Measurements from ENCODE around the gene TAOK3. TPM values are rescaled to one million over a fixed set of nuclear protein-coding genes. Genes with fewer than 3 reads are reported as not detected.
"Not testable (repeated sequence)": the region's sequence is repeated elsewhere in the genome, so short reads cannot be mapped to it uniquely, and the experiment has no call there.

The TAOK3 gene
- total RNA-seq, 2 donors from 2014 or later: 51.2 to 71.5 TPM

DNA sequence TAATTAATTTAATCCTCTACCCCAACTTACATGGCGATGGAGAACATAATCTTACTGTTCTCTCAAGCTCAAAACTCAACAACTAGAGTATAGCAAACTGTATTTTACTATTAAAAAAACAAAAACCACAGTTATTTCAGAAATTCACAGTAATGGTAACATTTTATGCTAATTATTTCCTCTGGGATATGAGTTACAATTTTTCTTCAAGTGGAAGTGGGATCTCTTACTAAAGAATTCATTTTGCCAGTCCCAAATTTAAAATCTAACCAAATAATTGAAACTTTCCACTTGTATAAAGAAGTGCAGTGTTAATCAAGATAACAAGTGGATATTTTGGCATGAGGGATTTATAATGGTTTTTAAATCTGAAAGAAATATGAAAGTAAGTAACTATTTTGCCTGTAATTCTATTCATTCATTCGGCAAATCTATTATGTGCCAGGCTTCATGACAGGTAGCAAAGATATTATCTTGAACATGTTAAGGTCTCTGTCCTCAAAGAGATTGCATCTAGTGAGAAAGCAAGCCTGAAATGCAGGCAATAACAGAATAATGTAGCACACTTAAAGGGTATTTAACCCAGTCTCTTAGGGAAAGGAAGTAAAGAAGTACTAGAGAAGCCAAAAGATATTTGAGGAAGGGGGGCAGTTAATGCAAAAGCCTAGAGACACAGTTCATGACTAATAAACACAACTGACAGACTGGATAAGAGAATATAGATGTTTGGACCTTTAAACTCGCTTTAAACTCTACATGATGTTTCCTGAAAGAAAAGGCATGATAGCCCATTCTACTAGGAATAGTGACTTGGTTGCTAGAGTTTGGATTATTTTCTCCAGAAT is 44.0 kb downstream of the TAOK3 start:
- Mint-ChIP-seq H3K27ac (no peak overlapping the region), H3K36me3 (peaks cover 0 to 17% of the 10 kb centered on the region in 2 donors), H3K9me3 (peaks cover 0 to 5% of the 10 kb centered on the region in 2 donors)
- ATAC-seq (no peak), DNase-seq (ENCODE audit: low spot score in 2 of 2) (no peak)

- H3K27ac Mint-ChIP-seq: no peak overlapping the region
- peaks cover 0 to 7% of the 10 kb centered on the region in 2 donors for H3K36me3 Mint-ChIP-seq
- no peaks in the 10 kb centered on the region for H3K9me3 Mint-ChIP-seq
- ATAC-seq (no peak), DNase-seq (ENCODE audit: low spot score in 2 of 2) (no peak)
These were observed 45.3 kb downstream of the TAOK3 start for GRCh38 chr12:118327391-118327790.

- ATAC-seq: no peak
- H3K9me3 Mint-ChIP-seq: no peaks in the 10 kb centered on the region
These were observed 45.7 kb downstream of the TAOK3 start for GRCh38 chr12:118326991-118327390.

GRCh38 chr12:118325081-118325480 is 47.6 kb downstream of the TAOK3 start:
- ATAC-seq: no peak
- H3K27ac Mint-ChIP-seq: no peak overlapping the region
- DNase-seq (ENCODE audit: low spot score in 2 of 2): no peak
- H3K36me3 Mint-ChIP-seq: no peaks in the 10 kb centered on the region
- no peaks in the 10 kb centered on the region for H3K9me3 Mint-ChIP-seq

More at GRCh38 chr12:118326991-118327390, 45.7 kb downstream of the TAOK3 start:
- DNase-seq (ENCODE audit: low spot score in 2 of 2): no peak
- peaks cover 0 to 7% of the 10 kb centered on the region in 2 donors for H3K36me3 Mint-ChIP-seq
- no peak overlapping the region for H3K27ac Mint-ChIP-seq

DNA sequence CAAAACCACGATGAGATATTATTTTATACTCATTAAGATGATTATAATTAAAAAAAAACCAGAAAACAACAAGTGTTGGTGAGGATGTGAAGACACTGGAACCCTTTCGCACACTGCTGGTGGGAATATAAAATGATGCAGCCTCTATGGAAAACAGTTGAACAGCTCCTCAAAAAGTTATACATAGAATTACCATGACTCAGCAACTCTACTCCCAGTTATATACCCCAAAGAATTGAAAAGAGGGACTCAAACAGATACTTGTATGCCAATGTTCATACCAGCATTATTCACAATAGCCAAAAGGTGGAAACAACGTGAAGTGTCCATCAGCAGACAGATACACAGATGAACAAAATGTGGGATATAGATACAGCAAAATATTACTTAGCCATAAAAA is 53.1 kb downstream of the TAOK3 start:
- no peaks in the 10 kb centered on the region for H3K9me3 Mint-ChIP-seq
- DNase-seq (ENCODE audit: low spot score in 2 of 2) (no peak), ATAC-seq (no peak)
- peaks cover 7 to 23% of the 10 kb centered on the region in 2 donors for H3K36me3 Mint-ChIP-seq
- H3K27ac Mint-ChIP-seq: no peak overlapping the region

- no peaks in the 10 kb centered on the region for H3K9me3 Mint-ChIP-seq
- H3K36me3 Mint-ChIP-seq: peaks cover 7 to 23% of the 10 kb centered on the region in 2 donors
- DNase-seq (ENCODE audit: low spot score in 2 of 2) (no peak), ATAC-seq (no peak)
- H3K27ac Mint-ChIP-seq: no peak overlapping the region
These were observed 54.0 kb downstream of the TAOK3 start for GRCh38 chr12:118318744-118319143.

- Mint-ChIP-seq H3K36me3 (peaks cover 7 to 23% of the 10 kb centered on the region in 2 donors), H3K27ac (no peak overlapping the region), H3K9me3 (no peaks in the 10 kb centered on the region)
- DNase-seq (ENCODE audit: low spot score in 2 of 2) (no peak), ATAC-seq (no peak)
These were observed 55.0 kb downstream of the TAOK3 start for GRCh38 chr12:118317729-118318128.

DNA sequence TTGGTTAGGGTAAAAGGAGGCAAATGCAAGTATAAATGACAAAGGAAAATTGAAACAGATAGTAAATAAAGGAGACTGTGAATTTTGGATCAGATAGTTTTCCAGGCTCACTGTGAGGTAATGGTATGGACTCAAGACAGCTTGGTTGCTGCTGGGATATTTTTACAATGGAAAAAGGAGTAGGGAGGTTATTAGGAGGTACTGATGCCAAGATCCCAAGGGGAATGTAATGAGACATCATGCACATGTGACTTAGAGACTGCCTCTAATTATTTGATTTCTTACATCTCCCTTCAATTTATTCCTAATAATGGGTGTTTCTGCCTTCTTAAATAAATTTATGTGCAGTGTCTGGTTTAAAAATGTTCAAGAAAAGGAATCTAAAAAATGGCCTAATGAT is 56.9 kb downstream of the TAOK3 start:
- no peaks in the 10 kb centered on the region for H3K9me3 Mint-ChIP-seq
- ATAC-seq (no peak), DNase-seq (ENCODE audit: low spot score in 2 of 2) (no peak)
- H3K27ac Mint-ChIP-seq: no peak overlapping the region
- peaks cover 7 to 23% of the 10 kb centered on the region in 2 donors for H3K36me3 Mint-ChIP-seq

GRCh38 chr12:118312578-118312977 is 60.1 kb downstream of the TAOK3 start:
- DNase-seq (ENCODE audit: low spot score in 2 of 2): no peak
- peaks cover 0 to 15% of the 10 kb centered on the region in 2 donors for H3K36me3 Mint-ChIP-seq
- no peaks in the 10 kb centered on the region for H3K9me3 Mint-ChIP-seq
- H3K27ac Mint-ChIP-seq: peak overlapping the region in 1 of 2 donors; percentile 6
- ATAC-seq: peak; percentile 46 to 84

DNA sequence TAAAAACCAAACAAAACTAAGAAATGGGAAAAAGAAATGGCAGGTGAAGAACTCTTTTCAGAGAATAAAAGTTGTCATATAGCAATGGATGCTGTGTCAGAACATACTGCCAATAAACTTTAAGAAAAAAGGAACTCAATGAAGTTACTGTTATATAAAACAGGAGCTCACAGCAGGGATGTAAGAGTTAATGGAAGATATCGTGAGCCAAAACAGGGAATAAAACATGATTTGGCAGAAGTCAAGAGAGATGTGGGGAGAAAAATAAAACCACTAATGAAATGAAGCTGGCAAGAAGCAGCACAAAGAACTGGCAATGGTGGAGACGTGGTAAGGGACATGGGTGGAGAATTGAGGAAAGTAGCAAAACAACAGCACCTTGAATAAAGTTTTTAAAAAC is 61.0 kb downstream of the TAOK3 start:
- Mint-ChIP-seq H3K27ac (no peak overlapping the region), H3K9me3 (no peaks in the 10 kb centered on the region), H3K36me3 (peaks cover 0 to 12% of the 10 kb centered on the region in 2 donors)
- DNase-seq (ENCODE audit: low spot score in 2 of 2) (no peak), ATAC-seq (no peak)

DNA sequence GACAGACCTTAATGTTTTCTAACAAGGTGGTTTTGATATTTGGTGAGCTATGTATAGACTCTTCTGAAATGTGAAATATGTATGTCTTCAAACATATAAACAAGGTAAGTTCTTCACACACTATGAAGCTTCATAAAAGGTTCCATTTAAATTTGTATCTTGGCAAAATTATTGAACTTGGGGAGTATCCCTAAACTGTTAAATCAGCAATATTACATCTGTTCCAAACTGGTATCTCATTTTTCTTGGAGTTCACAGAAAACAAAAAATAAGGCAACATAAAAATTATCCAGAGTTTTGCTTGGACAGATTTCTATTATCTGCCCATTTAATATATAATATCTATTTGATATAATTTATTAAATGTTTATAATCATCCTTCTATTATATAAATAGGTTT is 62.4 kb downstream of the TAOK3 start:
- no peak for DNase-seq (ENCODE audit: low spot score in 2 of 2)
- no peak for ATAC-seq
- Mint-ChIP-seq H3K36me3 (peaks cover 0 to 11% of the 10 kb centered on the region in 2 donors), H3K9me3 (no peaks in the 10 kb centered on the region), H3K27ac (no peak overlapping the region)

GRCh38 chr12:118308006-118308405 is 64.7 kb downstream of the TAOK3 start:
- ATAC-seq: peak in 1 of 2 donors; percentile 6
- H3K36me3 Mint-ChIP-seq; H3K9me3 Mint-ChIP-seq; DNase-seq (ENCODE audit: low spot score in 2 of 2): not testable (repeated sequence)
- H3K27ac Mint-ChIP-seq: peak overlapping the region in 1 of 2 donors; percentile 37

GRCh38 chr12:118307069-118307954 is 65.4 kb downstream of the TAOK3 start:
- peak; percentile 83 to 87 for ATAC-seq
- Mint-ChIP-seq H3K9me3 (no peaks in the 10 kb centered on the region), H3K27ac (peak overlapping the region; percentile 37 to 55), H3K36me3 (peaks cover 0 to 6% of the 10 kb centered on the region in 2 donors)
- peak in 1 of 2 donors; percentile 28 for DNase-seq (ENCODE audit: low spot score in 2 of 2)

- DNase-seq (ENCODE audit: low spot score in 2 of 2) (no peak), ATAC-seq (no peak)
- Mint-ChIP-seq H3K36me3 (no peaks in the 10 kb centered on the region), H3K27ac (peak overlapping the region in 1 of 2 donors; percentile 22), H3K9me3 (no peaks in the 10 kb centered on the region)
These were observed 68.6 kb downstream of the TAOK3 start for GRCh38 chr12:118304093-118304492.

DNA sequence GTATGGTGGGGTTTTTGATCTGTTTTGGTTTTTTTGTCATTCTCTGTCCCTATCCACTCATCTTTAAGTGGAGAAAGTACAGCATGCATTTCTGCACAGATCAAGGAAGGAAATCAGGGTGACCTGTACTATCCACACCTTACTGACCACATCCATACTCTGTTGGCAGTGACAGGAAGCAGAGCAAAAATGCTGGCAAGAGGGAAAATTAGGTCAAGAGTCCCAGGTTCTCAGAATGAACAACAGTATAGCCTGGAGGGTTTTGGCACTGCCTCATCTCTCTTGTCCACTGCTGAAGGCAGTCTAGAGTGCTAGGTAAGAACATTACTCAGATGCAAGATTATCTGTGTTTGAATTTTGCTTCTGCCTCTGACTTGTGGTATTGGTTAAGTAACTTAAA is 70.7 kb downstream of the TAOK3 start:
- Mint-ChIP-seq H3K36me3 (no peaks in the 10 kb centered on the region), H3K9me3 (no peaks in the 10 kb centered on the region), H3K27ac (no peak overlapping the region)
- ATAC-seq (peak in 1 of 2 donors; percentile 26), DNase-seq (ENCODE audit: low spot score in 2 of 2) (no peak)

DNA sequence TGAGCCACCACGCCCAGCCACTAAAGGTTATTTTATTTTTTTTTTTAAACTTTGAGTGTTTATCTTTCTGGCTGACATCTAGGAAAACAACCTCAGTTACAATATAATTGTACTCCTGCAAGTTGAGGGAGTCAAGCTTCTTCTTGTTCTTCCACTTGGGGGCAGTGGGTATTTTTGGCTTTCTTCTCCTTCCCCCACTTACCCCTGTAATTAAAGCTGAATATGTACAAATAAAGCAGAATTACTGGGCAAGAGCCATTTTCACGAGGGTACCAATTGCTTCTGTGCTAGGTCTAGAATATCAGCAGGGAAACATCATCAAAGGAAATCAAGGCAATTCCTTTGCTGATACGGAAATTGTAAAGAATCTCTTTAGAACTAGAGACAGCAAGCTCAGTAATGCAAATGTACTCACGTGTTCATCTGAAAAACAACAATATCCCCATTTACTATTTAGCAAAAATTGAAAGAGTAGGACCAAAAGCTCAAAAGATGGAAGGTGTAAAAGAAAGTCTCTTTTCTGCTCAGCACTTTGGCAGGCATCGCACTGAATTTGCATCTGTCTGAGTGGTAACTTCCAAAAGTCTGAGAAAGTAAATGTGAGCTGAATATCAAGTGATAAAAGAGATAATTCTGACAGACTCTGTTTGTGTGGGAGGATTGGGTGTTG is 72.8 kb downstream of the TAOK3 start:
- Mint-ChIP-seq H3K36me3 (peaks cover 0 to 1% of the 10 kb centered on the region in 2 donors), H3K27ac (no peak overlapping the region), H3K9me3 (no peaks in the 10 kb centered on the region)
- ATAC-seq (no peak), DNase-seq (ENCODE audit: low spot score in 2 of 2) (no peak)

- DNase-seq (ENCODE audit: low spot score in 2 of 2) (no peak), ATAC-seq (no peak)
- H3K9me3 Mint-ChIP-seq: no peaks in the 10 kb centered on the region
- H3K36me3 Mint-ChIP-seq: peaks cover 0 to 7% of the 10 kb centered on the region in 2 donors
- H3K27ac Mint-ChIP-seq: no peak overlapping the region
These were observed 75.4 kb downstream of the TAOK3 start for GRCh38 chr12:118297284-118297683.

Data from activated naive CD4-positive, alpha-beta T cell treated with anti-CD3 and anti-CD28 coated beads, Interleukin-2, amount 50 U/mL, for 72 hours (primary cell).